WTC11 (cell line): Measurements from ENCODE around the gene TCF20. TPM values are rescaled to one million over a fixed set of nuclear protein-coding genes. Genes with fewer than 3 reads are reported as not detected.

Experiments
- ATAC-seq: fragments of 200-7000 bp; cut with Tn5 transposase; 2 replicates; pipeline ENCODE4 v1.10.0; 2021; ENCODE audit warnings: mild to moderate bottlenecking, moderate library complexity
- CTCF ChIA-PET: fragments of 300-600 bp; sonication (Branson Sonifier 250); formaldehyde crosslinking; loops from one replicate; lab custom pipeline; 2021; ENCODE audit warnings: antibody characterized with exemption; lab: Charles Lee
- POLR2A ChIA-PET: fragments of 350-600 bp; sonication (Branson Sonifier 250); formaldehyde crosslinking; loops from one replicate; lab custom pipeline; 2021; ENCODE audit warnings: antibody characterized with exemption; lab: Charles Lee
- DNase-seq: peaks from one replicate; pipeline ENCODE4 v3.0.0; 2021; ENCODE audit warnings: low spot score
- H3K27ac Mint-ChIP-seq: 2 replicates; pipeline ENCODE4 v1.8.0; 2021; ENCODE audit warnings: mixed read lengths
- H3K27me3 Mint-ChIP-seq: 2 replicates; pipeline ENCODE4 v1.8.0; 2021; ENCODE audit warnings: low read depth, mild to moderate bottlenecking, moderate library complexity, mixed read lengths
- H3K36me3 Mint-ChIP-seq: 2 replicates; pipeline ENCODE4 v1.8.0; 2021; ENCODE audit warnings: mixed read lengths
- H3K4me1 Mint-ChIP-seq: 2 replicates; pipeline ENCODE4 v1.8.0; 2022; ENCODE audit warnings: mixed read lengths
- H3K4me3 Mint-ChIP-seq: 2 replicates; pipeline ENCODE4 v1.8.0; 2021; ENCODE audit warnings: mild to moderate bottlenecking, moderate library complexity, mixed read lengths
- H3K9me3 Mint-ChIP-seq: 2 replicates; pipeline ENCODE4 v1.8.0; 2021; ENCODE audit warnings: mixed read lengths
- ETV6 ChIP-seq: sonication (generic); formaldehyde crosslinking; IDR thresholded peaks from 2 replicates; pipeline ENCODE4 v1.8.1; 2022; ENCODE audit warnings: mild to moderate bottlenecking, missing genetic modification reagents
- FOXP1 ChIP-seq: sonication (generic); formaldehyde crosslinking; IDR thresholded peaks from 2 replicates; pipeline ENCODE4 v1.8.0; 2022; ENCODE audit warnings: missing genetic modification reagents, mild to moderate bottlenecking, moderate library complexity, borderline replicate concordance
- OVOL2 ChIP-seq: fragments of 250-450 bp; sonication (Bioruptor Pico); IDR thresholded peaks from 2 replicates; pipeline ENCODE4 v1.9.0; 2021; ENCODE audit warnings: mild to moderate bottlenecking, borderline replicate concordance
- RORB ChIP-seq: fragments of 250-450 bp; sonication (Bioruptor Pico); IDR thresholded peaks from 2 replicates; pipeline ENCODE4 v1.9.0; 2021; ENCODE audit warnings: mild to moderate bottlenecking
- TCF7 ChIP-seq: sonication (generic); formaldehyde crosslinking; IDR thresholded peaks from 2 replicates; pipeline ENCODE4 v1.8.0; 2022; ENCODE audit warnings: mild to moderate bottlenecking, low read depth, missing genetic modification reagents, moderate library complexity
- TEAD4 ChIP-seq: sonication (generic); formaldehyde crosslinking; IDR thresholded peaks from 2 replicates; pipeline ENCODE4 v1.8.0; 2022; ENCODE audit warnings: mild to moderate bottlenecking, missing genetic modification reagents
- TP53 ChIP-seq: sonication (generic); formaldehyde crosslinking; IDR thresholded peaks from 2 replicates; pipeline ENCODE4 v1.8.1; 2023; ENCODE audit warnings: mild to moderate bottlenecking, missing genetic modification reagents
- total RNA-seq: library from RNA; stranded (reverse); gene quantifications from 3 replicates; pipeline ENCODE4 v1.2.3, GENCODE V29; 2021
- TF ChIP-seq, protein P1 (sequence below): sonication (generic); formaldehyde crosslinking; IDR thresholded peaks from 2 replicates; pipeline ENCODE4 v1.8.0; 2022; ENCODE audit warnings: missing genetic modification reagents
- TF ChIP-seq, protein P2 (sequence below): fragments of 250-450 bp; sonication (Bioruptor Pico); IDR thresholded peaks from 2 replicates; pipeline ENCODE4 v1.9.0; 2021; ENCODE audit warnings: mild to moderate bottlenecking, borderline replicate concordance
- TF ChIP-seq, protein P3 (sequence below): sonication (generic); formaldehyde crosslinking; conservative IDR thresholded peaks from 2 replicates; pipeline ENCODE4 v1.8.1; 2022; ENCODE audit warnings: mild to moderate bottlenecking, missing genetic modification reagents
- TF ChIP-seq, protein P4 (sequence below): sonication (generic); formaldehyde crosslinking; IDR thresholded peaks from 2 replicates; pipeline ENCODE4 v1.8.0; 2022; ENCODE audit warnings: mild to moderate bottlenecking, missing genetic modification reagents
- TF ChIP-seq, protein P5 (sequence below): sonication (generic); formaldehyde crosslinking; IDR thresholded peaks from 2 replicates; pipeline ENCODE4 v1.8.0; 2022; ENCODE audit warnings: mild to moderate bottlenecking, missing genetic modification reagents
- TF ChIP-seq, protein P6 (sequence below): sonication (generic); formaldehyde crosslinking; IDR thresholded peaks from 2 replicates; pipeline ENCODE4 v1.8.0; 2022; ENCODE audit warnings: mild to moderate bottlenecking, missing genetic modification reagents
- TF ChIP-seq, protein P7 (sequence below): sonication (generic); formaldehyde crosslinking; IDR thresholded peaks from 2 replicates; pipeline ENCODE4 v1.8.1; 2023; ENCODE audit warnings: mild to moderate bottlenecking, missing genetic modification reagents, moderate library complexity

Gene TCF20
- total RNA-seq, 1 experiment from 2014 or later: 77.0 TPM

DNA sequence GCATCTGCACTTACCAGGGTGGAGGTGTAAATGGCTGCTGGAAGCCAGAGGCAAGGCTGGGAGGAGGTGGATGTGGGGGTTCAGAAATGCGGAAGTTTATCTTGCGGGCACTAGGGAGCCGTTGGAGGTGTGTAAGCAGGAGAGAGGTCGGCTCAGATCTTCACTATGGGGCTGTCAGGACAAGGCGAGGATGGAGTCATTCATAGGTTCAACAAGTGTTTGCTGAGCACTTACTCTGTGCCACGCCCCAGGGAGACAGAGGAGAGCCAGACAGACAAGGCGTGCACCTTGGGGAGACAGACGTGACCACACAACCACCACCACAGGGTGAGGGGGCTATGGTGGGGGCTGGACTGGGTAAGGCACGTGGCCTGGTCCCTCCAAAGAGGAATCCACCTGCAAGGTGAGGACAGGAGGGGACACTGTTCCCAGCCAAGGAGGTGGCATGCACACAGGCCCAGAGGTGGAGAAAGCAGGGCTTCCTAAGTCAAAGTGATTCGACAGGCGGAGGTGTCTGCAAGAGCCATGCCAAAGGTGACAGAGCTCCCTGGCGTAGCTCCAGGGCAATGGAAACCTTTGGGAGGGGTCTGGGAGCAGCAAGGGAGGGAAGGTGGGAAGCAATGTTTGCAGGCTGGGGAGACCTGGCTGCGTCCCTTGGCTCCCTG is 30.8 kb upstream of the TCF20 start:
- Mint-ChIP-seq H3K4me1 (peaks cover 78% of the 10 kb centered on the region), H3K4me3 (peak overlapping the region; percentile 56), H3K9me3 (no peaks in the 10 kb centered on the region), H3K27me3 (peaks cover 24% of the 10 kb centered on the region), H3K36me3 (no peaks in the 10 kb centered on the region), H3K27ac (no peak overlapping the region)
- ChIA-PET POLR2A (interaction anchor here (0.6 kb wide), 1 partner anchor 20 kb away, joined by 3 read pairs; no protein-coding TSS in a partner anchor), CTCF (interaction anchor here (0.6 to 4.7 kb wide), 6 partner anchors 13 to 491 kb away, joined by 3 to 22 read pairs (median 6); no protein-coding TSS in a partner anchor)
- TF ChIP-seq RORB (CRISPR knock-in tag) (no peak), TP53 (CRISPR knock-in tag) (0 out of 2 replicates have a peak, but pooled peaks have one; percentile 20), FOXP1 (CRISPR knock-in tag) (no peak)
- ATAC-seq: no peak
- DNase-seq: no peak

DNA sequence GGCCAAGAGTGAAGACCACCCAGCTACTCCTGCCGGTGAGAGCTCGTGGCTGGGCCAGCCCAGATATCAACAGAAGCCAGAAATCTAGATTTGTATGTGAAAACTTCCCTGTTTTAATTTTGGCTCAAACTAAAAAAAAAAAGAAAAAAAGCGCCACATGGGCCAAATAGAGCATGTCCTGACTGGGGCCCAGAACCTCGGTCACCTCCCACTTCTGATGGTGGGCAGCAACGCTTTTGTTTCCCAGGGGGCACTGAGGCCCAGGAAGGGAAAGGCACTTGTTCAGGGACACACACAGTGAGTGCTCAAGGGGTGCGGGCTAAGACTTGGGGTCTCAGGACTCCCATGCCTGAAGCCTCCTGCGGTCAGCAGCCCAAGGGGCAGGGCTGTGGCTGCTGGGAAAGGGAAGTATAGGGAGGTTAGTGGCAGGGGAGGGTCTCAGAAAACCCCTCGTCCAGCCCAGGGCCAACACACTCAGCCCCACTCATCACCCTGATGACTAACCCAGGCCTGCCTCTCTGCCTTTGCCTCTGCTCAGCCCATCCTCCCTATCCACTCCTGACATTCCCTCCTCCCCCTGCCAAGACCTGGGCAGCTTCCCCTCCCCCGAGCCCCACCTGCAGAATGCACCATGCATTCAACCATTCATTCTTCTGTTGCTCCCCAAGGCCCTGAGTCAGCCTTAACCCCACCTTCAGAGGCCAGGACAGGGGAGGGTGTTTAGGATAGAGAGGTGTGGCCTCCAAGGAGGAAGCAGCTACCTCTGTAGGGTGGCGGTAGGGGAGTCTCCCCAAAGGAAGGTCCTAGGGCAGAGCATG is 30.0 kb upstream of the TCF20 start:
- CTCF ChIA-PET: interaction anchor here (0.5 to 4.7 kb wide), 7 partner anchors 14 to 144 kb away, joined by 3 to 22 read pairs (median 4); no protein-coding TSS in a partner anchor
- no peaks in the 10 kb centered on the region for H3K9me3 Mint-ChIP-seq
- TF ChIP-seq, protein P1, sequence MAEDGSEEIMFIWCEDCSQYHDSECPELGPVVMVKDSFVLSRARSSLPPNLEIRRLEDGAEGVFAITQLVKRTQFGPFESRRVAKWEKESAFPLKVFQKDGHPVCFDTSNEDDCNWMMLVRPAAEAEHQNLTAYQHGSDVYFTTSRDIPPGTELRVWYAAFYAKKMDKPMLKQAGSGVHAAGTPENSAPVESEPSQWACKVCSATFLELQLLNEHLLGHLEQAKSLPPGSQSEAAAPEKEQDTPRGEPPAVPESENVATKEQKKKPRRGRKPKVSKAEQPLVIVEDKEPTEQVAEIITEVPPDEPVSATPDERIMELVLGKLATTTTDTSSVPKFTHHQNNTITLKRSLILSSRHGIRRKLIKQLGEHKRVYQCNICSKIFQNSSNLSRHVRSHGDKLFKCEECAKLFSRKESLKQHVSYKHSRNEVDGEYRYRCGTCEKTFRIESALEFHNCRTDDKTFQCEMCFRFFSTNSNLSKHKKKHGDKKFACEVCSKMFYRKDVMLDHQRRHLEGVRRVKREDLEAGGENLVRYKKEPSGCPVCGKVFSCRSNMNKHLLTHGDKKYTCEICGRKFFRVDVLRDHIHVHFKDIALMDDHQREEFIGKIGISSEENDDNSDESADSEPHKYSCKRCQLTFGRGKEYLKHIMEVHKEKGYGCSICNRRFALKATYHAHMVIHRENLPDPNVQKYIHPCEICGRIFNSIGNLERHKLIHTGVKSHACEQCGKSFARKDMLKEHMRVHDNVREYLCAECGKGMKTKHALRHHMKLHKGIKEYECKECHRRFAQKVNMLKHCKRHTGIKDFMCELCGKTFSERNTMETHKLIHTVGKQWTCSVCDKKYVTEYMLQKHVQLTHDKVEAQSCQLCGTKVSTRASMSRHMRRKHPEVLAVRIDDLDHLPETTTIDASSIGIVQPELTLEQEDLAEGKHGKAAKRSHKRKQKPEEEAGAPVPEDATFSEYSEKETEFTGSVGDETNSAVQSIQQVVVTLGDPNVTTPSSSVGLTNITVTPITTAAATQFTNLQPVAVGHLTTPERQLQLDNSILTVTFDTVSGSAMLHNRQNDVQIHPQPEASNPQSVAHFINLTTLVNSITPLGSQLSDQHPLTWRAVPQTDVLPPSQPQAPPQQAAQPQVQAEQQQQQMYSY: 0 out of 2 replicates have a peak, but pooled peaks have one; percentile 33
- TF ChIP-seq TCF7 (no peak), TP53 (CRISPR knock-in tag) (0 out of 2 replicates have a peak, but pooled peaks have one; percentile 43), TEAD4 (CRISPR knock-in tag) (no peak), OVOL2 (CRISPR knock-in tag) (no peak)
- TF ChIP-seq, protein P2, sequence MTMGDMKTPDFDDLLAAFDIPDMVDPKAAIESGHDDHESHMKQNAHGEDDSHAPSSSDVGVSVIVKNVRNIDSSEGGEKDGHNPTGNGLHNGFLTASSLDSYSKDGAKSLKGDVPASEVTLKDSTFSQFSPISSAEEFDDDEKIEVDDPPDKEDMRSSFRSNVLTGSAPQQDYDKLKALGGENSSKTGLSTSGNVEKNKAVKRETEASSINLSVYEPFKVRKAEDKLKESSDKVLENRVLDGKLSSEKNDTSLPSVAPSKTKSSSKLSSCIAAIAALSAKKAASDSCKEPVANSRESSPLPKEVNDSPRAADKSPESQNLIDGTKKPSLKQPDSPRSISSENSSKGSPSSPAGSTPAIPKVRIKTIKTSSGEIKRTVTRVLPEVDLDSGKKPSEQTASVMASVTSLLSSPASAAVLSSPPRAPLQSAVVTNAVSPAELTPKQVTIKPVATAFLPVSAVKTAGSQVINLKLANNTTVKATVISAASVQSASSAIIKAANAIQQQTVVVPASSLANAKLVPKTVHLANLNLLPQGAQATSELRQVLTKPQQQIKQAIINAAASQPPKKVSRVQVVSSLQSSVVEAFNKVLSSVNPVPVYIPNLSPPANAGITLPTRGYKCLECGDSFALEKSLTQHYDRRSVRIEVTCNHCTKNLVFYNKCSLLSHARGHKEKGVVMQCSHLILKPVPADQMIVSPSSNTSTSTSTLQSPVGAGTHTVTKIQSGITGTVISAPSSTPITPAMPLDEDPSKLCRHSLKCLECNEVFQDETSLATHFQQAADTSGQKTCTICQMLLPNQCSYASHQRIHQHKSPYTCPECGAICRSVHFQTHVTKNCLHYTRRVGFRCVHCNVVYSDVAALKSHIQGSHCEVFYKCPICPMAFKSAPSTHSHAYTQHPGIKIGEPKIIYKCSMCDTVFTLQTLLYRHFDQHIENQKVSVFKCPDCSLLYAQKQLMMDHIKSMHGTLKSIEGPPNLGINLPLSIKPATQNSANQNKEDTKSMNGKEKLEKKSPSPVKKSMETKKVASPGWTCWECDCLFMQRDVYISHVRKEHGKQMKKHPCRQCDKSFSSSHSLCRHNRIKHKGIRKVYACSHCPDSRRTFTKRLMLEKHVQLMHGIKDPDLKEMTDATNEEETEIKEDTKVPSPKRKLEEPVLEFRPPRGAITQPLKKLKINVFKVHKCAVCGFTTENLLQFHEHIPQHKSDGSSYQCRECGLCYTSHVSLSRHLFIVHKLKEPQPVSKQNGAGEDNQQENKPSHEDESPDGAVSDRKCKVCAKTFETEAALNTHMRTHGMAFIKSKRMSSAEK (CRISPR knock-in tag): no peak
- TF ChIP-seq, all 79 proteins: peak for 2
- H3K4me1 Mint-ChIP-seq: peaks cover 77% of the 10 kb centered on the region
- H3K36me3 Mint-ChIP-seq: no peaks in the 10 kb centered on the region
- peak overlapping the region; percentile 56 for H3K4me3 Mint-ChIP-seq
- H3K27me3 Mint-ChIP-seq: peaks cover 23% of the 10 kb centered on the region
- ATAC-seq: peak; percentile 49
- H3K27ac Mint-ChIP-seq: peak overlapping the region; percentile 68; the same call in 1 of the 2 replicates
- POLR2A ChIA-PET: interaction anchor here (0.7 kb wide), 1 partner anchor 20 kb away, joined by 6 read pairs; no protein-coding TSS in a partner anchor
- no peak for DNase-seq

DNA sequence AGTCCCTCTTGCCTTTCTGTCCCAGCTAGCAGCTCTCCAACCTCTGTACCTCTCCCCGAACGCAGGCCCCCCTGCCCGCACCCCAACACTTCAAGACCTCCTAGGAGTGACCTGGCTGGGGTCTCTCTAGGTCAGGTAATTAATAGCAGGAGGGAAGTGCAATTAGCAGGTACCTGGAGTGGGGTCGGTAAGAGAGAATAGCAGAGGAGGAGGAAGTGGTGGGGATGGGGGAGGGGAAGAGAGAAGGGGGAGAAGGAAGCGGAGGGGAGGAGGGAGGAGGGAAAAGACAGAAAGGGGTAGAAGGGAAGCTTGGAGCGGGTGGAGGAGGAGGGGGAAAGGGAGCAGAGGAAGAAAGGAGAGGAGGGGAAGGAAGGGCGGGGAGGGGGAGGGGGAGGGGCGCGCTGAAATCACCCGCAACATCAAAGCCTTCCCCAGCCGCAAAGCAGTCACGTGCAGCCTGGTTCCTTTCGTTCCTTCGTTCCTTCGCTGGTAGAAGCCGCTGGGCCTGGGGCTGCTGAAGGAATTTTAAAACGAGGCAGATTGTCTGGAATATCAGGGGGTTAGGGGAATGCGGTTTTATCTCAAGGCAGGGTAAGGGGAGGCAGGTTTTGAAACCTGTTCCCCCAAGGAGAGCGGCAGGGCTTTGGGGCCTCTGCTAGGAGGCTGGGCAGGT is 29.3 kb upstream of the TCF20 start:
- ATAC-seq: peak; percentile 19
- peak overlapping the region; percentile 56 for H3K4me3 Mint-ChIP-seq
- no peaks in the 10 kb centered on the region for H3K9me3 Mint-ChIP-seq
- ChIA-PET POLR2A (interaction anchor here (0.7 kb wide), 1 partner anchor 20 kb away, joined by 6 read pairs; no protein-coding TSS in a partner anchor), CTCF (interaction anchor here (0.6 to 4.7 kb wide), 6 partner anchors 14 to 145 kb away, joined by 3 to 22 read pairs (median 6); no protein-coding TSS in a partner anchor)
- peak overlapping the region; percentile 68; the same call in 1 of the 2 replicates for H3K27ac Mint-ChIP-seq
- DNase-seq: peak; percentile 61
- H3K4me1 Mint-ChIP-seq: peaks cover 74% of the 10 kb centered on the region
- no peaks in the 10 kb centered on the region for H3K36me3 Mint-ChIP-seq
- H3K27me3 Mint-ChIP-seq: peaks cover 17% of the 10 kb centered on the region
- TF ChIP-seq, protein P3, sequence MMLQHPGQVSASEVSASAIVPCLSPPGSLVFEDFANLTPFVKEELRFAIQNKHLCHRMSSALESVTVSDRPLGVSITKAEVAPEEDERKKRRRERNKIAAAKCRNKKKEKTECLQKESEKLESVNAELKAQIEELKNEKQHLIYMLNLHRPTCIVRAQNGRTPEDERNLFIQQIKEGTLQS (CRISPR knock-in tag): no peak
- TF ChIP-seq, protein P4, sequence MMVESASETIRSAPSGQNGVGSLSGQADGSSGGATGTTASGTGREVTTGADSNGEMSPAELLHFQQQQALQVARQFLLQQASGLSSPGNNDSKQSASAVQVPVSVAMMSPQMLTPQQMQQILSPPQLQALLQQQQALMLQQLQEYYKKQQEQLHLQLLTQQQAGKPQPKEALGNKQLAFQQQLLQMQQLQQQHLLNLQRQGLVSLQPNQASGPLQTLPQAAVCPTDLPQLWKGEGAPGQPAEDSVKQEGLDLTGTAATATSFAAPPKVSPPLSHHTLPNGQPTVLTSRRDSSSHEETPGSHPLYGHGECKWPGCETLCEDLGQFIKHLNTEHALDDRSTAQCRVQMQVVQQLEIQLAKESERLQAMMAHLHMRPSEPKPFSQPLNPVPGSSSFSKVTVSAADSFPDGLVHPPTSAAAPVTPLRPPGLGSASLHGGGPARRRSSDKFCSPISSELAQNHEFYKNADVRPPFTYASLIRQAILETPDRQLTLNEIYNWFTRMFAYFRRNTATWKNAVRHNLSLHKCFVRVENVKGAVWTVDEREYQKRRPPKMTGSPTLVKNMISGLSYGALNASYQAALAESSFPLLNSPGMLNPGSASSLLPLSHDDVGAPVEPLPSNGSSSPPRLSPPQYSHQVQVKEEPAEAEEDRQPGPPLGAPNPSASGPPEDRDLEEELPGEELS (CRISPR knock-in tag): no peak
- TF ChIP-seq, protein P5, sequence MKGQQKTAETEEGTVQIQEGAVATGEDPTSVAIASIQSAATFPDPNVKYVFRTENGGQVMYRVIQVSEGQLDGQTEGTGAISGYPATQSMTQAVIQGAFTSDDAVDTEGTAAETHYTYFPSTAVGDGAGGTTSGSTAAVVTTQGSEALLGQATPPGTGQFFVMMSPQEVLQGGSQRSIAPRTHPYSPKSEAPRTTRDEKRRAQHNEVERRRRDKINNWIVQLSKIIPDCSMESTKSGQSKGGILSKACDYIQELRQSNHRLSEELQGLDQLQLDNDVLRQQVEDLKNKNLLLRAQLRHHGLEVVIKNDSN (CRISPR knock-in tag): peak; percentile 87
- TF ChIP-seq ETV6 (CRISPR knock-in tag): 0 out of 2 replicates have a peak, but pooled peaks have one; percentile 52
- TF ChIP-seq, protein P6, sequence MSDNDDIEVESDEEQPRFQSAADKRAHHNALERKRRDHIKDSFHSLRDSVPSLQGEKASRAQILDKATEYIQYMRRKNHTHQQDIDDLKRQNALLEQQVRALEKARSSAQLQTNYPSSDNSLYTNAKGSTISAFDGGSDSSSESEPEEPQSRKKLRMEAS (CRISPR knock-in tag): peak; percentile 33; the same call in 1 of the 2 replicates
- TF ChIP-seq, protein P7, sequence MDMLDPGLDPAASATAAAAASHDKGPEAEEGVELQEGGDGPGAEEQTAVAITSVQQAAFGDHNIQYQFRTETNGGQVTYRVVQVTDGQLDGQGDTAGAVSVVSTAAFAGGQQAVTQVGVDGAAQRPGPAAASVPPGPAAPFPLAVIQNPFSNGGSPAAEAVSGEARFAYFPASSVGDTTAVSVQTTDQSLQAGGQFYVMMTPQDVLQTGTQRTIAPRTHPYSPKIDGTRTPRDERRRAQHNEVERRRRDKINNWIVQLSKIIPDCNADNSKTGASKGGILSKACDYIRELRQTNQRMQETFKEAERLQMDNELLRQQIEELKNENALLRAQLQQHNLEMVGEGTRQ (CRISPR knock-in tag): peak; percentile 88
